ENCODE data around the gene ARHGEF28.

The ARHGEF28 gene, protein sequence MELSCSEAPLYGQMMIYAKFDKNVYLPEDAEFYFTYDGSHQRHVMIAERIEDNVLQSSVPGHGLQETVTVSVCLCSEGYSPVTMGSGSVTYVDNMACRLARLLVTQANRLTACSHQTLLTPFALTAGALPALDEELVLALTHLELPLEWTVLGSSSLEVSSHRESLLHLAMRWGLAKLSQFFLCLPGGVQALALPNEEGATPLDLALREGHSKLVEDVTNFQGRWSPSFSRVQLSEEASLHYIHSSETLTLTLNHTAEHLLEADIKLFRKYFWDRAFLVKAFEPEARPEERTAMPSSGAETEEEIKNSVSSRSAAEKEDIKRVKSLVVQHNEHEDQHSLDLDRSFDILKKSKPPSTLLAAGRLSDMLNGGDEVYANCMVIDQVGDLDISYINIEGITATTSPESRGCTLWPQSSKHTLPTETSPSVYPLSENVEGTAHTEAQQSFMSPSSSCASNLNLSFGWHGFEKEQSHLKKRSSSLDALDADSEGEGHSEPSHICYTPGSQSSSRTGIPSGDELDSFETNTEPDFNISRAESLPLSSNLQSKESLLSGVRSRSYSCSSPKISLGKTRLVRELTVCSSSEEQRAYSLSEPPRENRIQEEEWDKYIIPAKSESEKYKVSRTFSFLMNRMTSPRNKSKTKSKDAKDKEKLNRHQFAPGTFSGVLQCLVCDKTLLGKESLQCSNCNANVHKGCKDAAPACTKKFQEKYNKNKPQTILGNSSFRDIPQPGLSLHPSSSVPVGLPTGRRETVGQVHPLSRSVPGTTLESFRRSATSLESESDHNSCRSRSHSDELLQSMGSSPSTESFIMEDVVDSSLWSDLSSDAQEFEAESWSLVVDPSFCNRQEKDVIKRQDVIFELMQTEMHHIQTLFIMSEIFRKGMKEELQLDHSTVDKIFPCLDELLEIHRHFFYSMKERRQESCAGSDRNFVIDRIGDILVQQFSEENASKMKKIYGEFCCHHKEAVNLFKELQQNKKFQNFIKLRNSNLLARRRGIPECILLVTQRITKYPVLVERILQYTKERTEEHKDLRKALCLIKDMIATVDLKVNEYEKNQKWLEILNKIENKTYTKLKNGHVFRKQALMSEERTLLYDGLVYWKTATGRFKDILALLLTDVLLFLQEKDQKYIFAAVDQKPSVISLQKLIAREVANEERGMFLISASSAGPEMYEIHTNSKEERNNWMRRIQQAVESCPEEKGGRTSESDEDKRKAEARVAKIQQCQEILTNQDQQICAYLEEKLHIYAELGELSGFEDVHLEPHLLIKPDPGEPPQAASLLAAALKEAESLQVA (N-terminal part only)

DNA sequence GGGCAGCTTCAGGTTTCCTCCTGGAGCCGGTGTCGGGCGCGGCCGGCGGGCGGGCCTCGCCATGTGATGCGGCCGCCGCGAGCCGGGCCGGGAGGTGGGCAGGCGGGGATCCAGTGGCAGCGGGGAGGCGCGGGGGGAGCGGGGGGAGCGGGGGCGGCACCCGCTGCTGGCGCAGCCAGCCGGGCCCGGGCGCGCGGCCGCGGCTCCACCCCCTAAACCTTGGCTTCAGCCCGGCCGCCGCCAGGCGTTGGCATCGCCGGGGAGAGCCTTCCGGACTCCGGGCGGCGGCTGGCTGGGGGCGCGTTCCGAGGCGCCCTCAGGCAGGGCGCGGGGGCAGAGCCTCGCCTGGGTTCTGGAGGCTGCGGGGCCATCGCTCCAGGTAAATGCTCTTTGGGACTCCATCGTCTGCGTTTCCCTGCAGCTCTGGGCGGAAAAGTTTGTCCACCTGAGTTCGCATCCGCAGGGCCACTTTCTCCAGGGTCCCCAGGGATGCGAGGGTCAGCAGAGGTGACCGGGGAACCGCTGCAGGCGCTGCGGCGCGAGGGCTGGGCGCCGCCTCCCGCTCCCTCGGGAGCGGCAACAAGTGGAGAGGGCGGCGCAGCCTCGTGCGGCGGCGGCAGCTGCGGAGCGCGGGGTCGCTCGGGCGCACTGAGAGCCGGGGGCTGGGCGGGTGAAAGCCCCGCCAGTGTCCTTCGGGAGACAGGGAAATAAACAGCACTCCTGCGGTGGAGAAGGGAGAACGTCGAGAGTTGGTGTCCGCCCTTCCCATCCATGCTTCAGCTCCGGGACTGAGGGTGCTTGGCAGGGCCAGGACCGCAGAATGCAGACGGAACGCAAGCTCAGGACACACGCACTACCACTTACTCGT is at the start of gene ARHGEF28:
Gene ARHGEF28, plus strand, starts transcription at position 253 of the 868 bp plus-strand sequence. CDS start 58,656 bp downstream, outside the sequence.
- DNase-seq, result peak; percentile 23

DNA sequence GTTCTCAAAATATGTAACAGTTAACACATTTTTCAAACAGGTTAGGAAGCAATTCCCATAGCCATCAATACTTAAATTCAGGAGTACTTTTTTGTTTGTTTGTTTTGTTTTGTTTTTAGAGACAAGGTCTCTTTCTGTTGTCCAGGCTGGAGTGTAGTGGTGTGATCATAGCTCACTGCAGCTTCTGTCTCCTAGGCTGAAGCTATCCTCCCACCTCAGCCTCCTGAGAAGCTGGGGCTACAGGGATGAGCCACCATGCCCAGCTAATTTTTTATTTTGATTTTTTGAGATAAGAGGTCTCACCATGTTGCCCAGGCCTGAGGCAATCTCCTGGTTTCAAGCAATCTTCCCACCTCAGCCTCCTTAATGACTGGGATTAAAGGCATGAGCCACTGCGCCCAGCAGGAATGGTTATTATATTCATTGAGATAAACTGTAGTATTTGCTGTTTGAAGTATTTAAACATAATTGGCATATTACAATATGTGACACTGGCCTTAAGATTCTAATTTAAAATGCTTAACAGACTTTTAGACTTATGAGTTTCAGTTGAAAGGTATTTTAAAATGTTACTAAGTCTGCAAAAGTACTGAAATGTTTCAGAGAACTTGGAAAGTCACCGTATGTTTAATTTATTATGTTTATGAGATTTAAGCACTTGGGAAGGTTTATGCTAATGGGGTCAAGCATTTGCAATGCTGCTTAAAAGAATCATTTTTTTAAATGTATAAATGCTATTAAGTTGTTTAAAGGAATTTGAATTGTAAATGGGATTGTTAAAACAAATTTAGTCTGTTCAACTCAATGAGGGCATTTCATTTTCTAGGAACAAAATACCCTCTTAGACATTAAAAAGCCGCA is 43.5 kb upstream of the ARHGEF28 start:
- DNase-seq, result no peak

GRCh38 chr5:73587923-73588322 is 38.1 kb upstream of the ARHGEF28 start:
- DNase-seq, result no peak

DNA sequence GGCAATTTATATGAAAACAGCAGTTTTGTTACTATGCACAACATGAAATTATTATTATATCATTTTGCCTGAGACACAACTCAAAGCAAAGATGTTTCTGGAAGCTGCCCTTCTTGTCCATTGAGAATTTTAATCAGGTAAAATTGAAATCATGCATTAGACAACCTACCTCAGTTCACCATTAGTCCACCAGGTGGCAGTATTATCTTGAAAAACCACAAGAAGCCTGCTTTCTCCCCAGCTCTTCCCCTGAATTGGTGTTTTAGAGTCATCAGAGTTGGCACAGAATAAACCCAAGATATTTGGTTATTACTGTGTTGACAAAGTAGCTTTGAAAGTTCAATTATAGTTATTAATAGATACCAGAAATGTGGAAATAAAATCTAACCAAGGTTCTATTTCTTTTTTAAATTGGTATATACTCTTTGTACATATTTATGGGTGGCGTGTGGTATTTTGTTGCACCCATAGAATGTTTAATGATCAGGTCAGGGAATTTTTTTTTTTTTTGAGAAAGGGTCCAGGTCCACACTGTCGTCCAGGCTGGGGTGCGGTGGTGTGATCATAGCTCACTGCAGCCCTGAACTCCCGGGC is 34.8 kb upstream of the ARHGEF28 start:
- peak; percentile 2 for DNase-seq

DNA sequence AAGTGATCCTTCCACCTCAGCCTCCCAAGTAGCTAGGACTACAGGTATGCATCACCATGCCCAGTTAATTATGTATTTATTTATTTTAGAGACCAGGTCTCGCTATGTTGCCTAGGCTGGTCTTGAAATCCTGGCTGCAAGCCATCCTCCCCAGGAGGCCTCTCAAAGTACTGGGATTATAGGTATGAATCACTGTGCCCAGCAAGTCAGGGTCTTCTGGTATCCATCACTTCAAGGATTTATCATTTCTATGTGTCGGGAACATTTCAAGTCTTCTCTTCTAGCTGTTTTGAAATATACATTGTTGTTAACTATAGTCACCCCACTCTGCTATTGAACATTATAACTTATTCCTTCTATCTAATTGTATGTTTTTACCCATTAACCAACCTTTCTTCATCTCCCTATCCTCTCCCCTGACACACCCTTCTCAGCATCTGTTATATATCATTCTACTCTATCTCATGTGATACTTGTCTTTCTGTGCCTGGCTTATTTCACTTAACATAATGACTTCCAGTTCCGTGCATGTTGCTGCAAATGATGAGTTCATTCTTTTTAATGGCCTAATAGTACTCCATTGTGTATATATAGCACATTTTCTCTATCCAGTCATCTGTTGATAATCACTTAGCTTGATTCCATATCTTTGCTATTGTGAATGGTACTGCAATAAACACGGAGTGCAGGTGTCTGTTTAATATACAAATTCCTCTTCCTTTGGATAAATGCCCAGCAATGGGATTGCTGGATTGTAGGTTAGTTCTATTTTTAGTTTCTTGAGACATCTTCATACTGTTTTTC is 34.1 kb upstream of the ARHGEF28 start:
- DNase-seq, result no peak

- no peak for DNase-seq
These were observed 33.4 kb upstream of the ARHGEF28 start for GRCh38 chr5:73592551-73592950.

DNA sequence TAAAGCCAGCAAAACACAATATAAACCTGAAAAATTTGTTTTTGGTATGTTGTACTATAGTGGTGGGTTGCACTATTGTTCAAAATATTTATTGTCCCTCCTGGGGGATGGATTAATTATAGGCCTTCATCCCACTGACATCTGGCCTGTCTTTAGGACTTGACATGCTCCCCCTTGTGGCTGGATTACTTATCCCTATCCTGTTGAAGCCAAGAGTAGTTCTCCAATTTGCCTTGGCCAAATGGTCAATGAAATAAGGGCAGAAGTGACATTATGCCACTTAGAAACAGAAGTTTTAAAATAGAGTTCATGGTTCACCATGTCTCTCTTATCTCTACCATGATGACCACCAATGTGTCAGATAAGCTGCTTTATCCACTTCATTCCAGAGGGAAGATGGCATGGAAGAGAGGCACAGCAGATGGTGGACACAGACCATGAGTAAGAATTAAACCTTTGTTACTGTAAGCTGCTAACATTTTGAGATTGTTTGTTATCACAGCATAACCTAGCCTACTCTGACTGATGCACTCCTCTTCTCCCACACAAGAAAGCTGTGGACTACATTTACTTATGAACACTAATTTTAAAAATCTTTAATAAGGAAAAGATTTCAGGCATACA is 29.2 kb upstream of the ARHGEF28 start:
- no peak for DNase-seq

DNA sequence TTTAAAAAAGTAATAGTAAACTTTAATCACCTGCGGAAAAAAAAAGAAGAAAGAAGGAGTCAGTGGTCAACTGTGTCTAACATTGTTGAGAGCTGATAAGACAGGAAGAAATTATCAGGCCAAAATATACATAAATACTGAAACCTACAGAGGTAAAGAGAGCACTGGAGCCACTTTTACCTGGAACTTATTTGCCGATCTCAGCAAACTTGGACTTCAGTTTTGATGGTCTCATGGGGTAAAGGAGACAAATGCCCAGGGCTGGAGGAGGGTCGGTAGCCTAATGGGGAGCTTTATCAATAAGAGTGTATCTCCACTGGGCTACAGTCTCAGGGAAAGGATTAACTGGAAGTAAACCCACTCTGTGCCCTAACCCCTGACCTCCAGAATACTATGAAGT is 26.6 kb upstream of the ARHGEF28 start:
- no peak for DNase-seq

GRCh38 chr5:73603998-73604397 is 22.0 kb upstream of the ARHGEF28 start:
- DNase-seq, result no peak

GRCh38 chr5:73605223-73606087 is 20.5 kb upstream of the ARHGEF28 start:
- no peak for DNase-seq

GRCh38 chr5:73606206-73606753 is 19.7 kb upstream of the ARHGEF28 start:
- no peak for DNase-seq

GRCh38 chr5:73607228-73607627 is 18.8 kb upstream of the ARHGEF28 start:
- DNase-seq, result no peak

GRCh38 chr5:73612799-73613198 is 13.2 kb upstream of the ARHGEF28 start:
- no peak for DNase-seq

GRCh38 chr5:73615085-73615484 is 10.9 kb upstream of the ARHGEF28 start:
- no peak for DNase-seq

DNA sequence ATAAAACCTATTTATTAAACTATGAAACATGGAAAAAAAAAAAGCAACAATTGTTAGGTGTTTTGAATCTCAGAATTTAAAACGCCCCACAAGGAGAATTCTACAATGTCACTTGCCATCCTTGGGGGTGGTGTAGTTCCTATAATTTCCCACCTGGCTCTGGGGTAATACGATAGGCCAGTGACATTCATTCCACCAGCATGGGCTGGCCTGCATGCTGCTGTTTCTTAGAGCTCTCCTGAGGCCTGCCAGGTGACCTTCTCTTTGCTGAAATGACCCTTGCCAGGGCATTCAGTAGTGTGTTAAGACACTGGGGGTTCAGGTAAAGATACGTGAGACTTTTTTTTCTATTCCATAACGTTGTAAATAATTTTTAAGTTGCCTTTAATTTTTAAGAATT is 10.0 kb upstream of the ARHGEF28 start:
- no peak for DNase-seq

DNA sequence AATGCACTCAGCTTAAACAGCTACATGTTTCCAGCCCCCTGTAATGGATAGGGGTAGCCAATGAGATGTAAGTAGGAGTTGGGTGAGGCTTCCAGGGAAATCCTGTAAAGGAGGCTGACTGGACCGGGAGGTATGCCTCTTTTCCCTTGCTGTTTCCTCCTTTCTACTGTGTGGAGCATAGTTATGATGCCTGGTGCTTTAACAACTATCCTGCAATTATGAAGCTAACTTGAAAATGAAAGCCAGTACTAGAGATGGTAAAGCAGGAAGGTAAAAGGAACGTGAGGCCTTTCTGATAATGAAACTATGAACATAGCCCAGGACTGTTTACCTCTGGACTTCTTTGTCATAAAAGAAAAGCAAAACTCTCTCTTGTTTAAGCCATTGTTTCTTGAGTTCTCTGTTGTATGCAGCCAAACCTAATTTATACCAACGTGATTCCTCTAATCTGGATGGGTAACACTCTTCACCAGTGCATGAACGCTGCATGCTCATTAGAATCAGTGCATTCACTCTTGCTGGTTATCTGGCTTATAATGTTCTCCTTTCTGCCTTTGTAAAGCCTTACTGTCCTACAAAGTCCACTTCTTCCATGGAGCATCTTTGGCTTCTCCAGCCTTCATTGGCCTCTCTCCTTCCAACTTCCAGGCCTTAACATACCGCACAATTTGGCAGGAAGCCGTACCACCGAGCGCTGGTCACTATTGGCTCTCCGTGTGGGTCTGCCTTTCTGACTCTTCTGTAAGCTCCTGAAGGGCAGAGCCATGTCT is 8.3 kb upstream of the ARHGEF28 start:
- no peak for DNase-seq
